Ovary (tissue), 9 donors: Measurements from ENCODE around the gene LHX3. TPM values are rescaled to one million over a fixed set of nuclear protein-coding genes. Genes with fewer than 3 reads are reported as not detected.

Source experiments
- DNase-seq, 5 donors: peaks; one replicate each; pipeline ENCODE4 v3.0.0-alpha.2; 2019 to 2020
- H3K27ac ChIP-seq, 2 donors: fragments of 200-600 bp; one replicate each; pipeline versions ENCODE4 v1.5.1 to v1.8.0; 2019 to 2022
- H3K27me3 ChIP-seq: fragments of 200-600 bp; one replicate; pipeline ENCODE4 v1.8.0; 2022
- H3K36me3 ChIP-seq: fragments of 200-600 bp; sonication (generic); one replicate; pipeline ENCODE4 v1.5.1; 2019
- H3K4me1 ChIP-seq: one replicate; pipeline ENCODE4 v1.8.1; 2013; ENCODE audit warnings: mild to moderate bottlenecking, moderate library complexity; ENCODE audit not compliant: insufficient read depth
- H3K4me3 ChIP-seq: fragments of 200-600 bp; sonication (generic); one replicate; pipeline ENCODE4 v1.5.1; 2017
- H3K9me3 ChIP-seq, 2 donors: fragments of 200-600 bp in 1 of 2; sonication (generic) in 1 of 2; one replicate each; pipeline versions ENCODE4 v1.5.1 to v1.8.1; 2013 to 2019; ENCODE audit warnings: mild to moderate bottlenecking in 1 of 2, moderate library complexity in 1 of 2
- CTCF ChIP-seq, 3 donors: fragments of 450-650 bp in 2 of 3; fragments of 200-600 bp in 1 of 3; IDR thresholded peaks; one replicate each; pipeline versions ENCODE4 v1.5.1 to v1.8.0; 2016 to 2022; ENCODE audit warnings: antibody characterized with exemption in 3 of 3, mild to moderate bottlenecking in 1 of 3
- EP300 ChIP-seq: sonication (generic); formaldehyde crosslinking; IDR thresholded peaks from one replicate; pipeline ENCODE4 v1.6.1; 2017; ENCODE audit warnings: antibody characterized with exemption
- POLR2A ChIP-seq: fragments of 450-650 bp; IDR thresholded peaks from one replicate; pipeline ENCODE4 v1.6.1; 2017; ENCODE audit warnings: antibody characterized with exemption, mild to moderate bottlenecking, moderate library complexity
- WGBS, 3 donors: extraction: QIAGEN DNeasy Blood & Tissue Kit in 1 of 3; methylation state at CpG; one replicate each; pipeline versions ENCODE4 v1.1.5 to v1.1.7; 2013 to 2017; 5-methylcytosine and 5-hydroxymethylcytosine counted together
- intact Hi-C, 4 donors: fragments of 100-400 bp; cut with DNase I; formaldehyde crosslinking; loops; one replicate each; pipeline versions ENCODE4 v1.11.0 to v1.15.1; 2022 to 2023
- polyA plus RNA-seq, 2 donors: library from polyadenylated mRNA; stranded (reverse); fragments of 200-250 nt in 1 of 2; fragments of 350-450 nt in 1 of 2; fragmentation: Illumina TruSeq in 1 of 2; extraction: RNeasy Lipid Tissue Mini Kit (QIAGEN cat#74804) in 1 of 2; gene quantifications; one replicate each; pipeline ENCODE4 v1.2.3, GENCODE V29; 2013 to 2014
- total RNA-seq, 7 donors: library from RNA; depleted of rRNA in 2 of 7; stranded (reverse); fragments of >200 nt in 2 of 7; fragmentation: NEBNext Ultra II Directional in 3 of 7; extraction: Animal tissue kit (Norgen Biotek cat#: 25700) in 3 of 7; gene quantifications; one replicate each; pipeline versions ENCODE4 v1.1.0 to v1.2.4, GENCODE V29; 2016 to 2023
- donor health status: DM: no; HTN: no; CAD: no; lungs with moderate emphysema.
- donor health status: DM: no; HTN: no; CAD: no.
- donor health status: Bipolar disorder and iron deficiency.
- donor health status: DM: yes; HTN: yes; CAD: no.
- donor health status: DM: no; HTN: no; CAD: no.
- donor health status: DM: yes; HTN: yes; CAD: no.

LHX3 gene
- total and polyA plus RNA-seq, 9 donors, result not detected

GRCh38 chr9:136153381-136154065, 51.4 kb downstream of the LHX3 start:
- DNase-seq, result no peak
- Histone ChIP-seq H3K27ac (no peak overlapping the region), H3K4me3 (no peak overlapping the region), H3K27me3 (no peaks in the 10 kb centered on the region), H3K36me3 (no peaks in the 10 kb centered on the region), H3K9me3 (no peaks in the 10 kb centered on the region), H3K4me1 (no peaks in the 10 kb centered on the region)
- 67 to 78% (median 73%) methylated on average over 22 to 24 of the region's 24 CpGs for WGBS, 3 donors
- intact Hi-C loops, result no loop called here
- no peak for TF ChIP-seq POLR2A
- TF ChIP-seq CTCF (IDR thresholded peaks at IDR 0.05), result no peak
- no peak for TF ChIP-seq EP300

- intact Hi-C loops, result no loop called here
- 92 to 94% (median 93%) methylated on average over 12 of the region's 12 CpGs for WGBS, 3 donors
- TF ChIP-seq CTCF (IDR thresholded peaks at IDR 0.05) (no peak), EP300 (no peak)
- no peak overlapping the region for H3K27ac ChIP-seq
- H3K27me3 ChIP-seq, result no peaks in the 10 kb centered on the region
- no peak for DNase-seq
- no peaks in the 10 kb centered on the region for H3K36me3 ChIP-seq
- no peak overlapping the region for H3K4me3 ChIP-seq
- no peaks in the 10 kb centered on the region for H3K4me1 ChIP-seq
- H3K9me3 ChIP-seq, result no peaks in the 10 kb centered on the region
Observed at GRCh38 chr9:136152931-136153330, 52.0 kb downstream of the LHX3 start.

- Histone ChIP-seq H3K9me3 (no peaks in the 10 kb centered on the region), H3K36me3 (no peaks in the 10 kb centered on the region), H3K27me3 (no peaks in the 10 kb centered on the region), H3K4me1 (no peaks in the 10 kb centered on the region), H3K4me3 (no peak overlapping the region), H3K27ac (no peak overlapping the region)
- no peak for DNase-seq
- WGBS, 3 donors, result 84 to 89% (median 85%) methylated on average over 4 of the region's 4 CpGs
- TF ChIP-seq EP300, result no peak
- TF ChIP-seq POLR2A, result no peak
- TF ChIP-seq CTCF (IDR thresholded peaks at IDR 0.05), result no peak
- intact Hi-C loops, result no loop called here
Observed at GRCh38 chr9:136152543-136152866, 52.4 kb downstream of the LHX3 start.

GRCh38 chr9:136151848-136152542, 52.9 kb downstream of the LHX3 start:
- H3K36me3 ChIP-seq, result no peaks in the 10 kb centered on the region
- TF ChIP-seq EP300 (no peak), POLR2A (no peak), CTCF (IDR thresholded peaks at IDR 0.05) (no peak)
- intact Hi-C loops, result no loop called here
- no peak overlapping the region for H3K4me3 ChIP-seq
- no peak overlapping the region for H3K27ac ChIP-seq
- no peak for DNase-seq
- H3K4me1 ChIP-seq, result no peaks in the 10 kb centered on the region
- WGBS, 3 donors, result 83 to 86% (median 85%) methylated on average over 25 to 27 of the region's 27 CpGs
- H3K27me3 ChIP-seq, result no peaks in the 10 kb centered on the region
- no peaks in the 10 kb centered on the region for H3K9me3 ChIP-seq
